Muscle of leg (tissue), 11 donors: ENCODE measurements around the gene RNF112. TPM values are rescaled to one million over a fixed set of nuclear protein-coding genes. Genes with fewer than 3 reads are reported as not detected.

Experiments
- DNase-seq: peaks from one replicate; pipeline ENCODE4 v3.0.0; 2013
- H3K27ac ChIP-seq: one replicate; pipeline ENCODE4 v1.5.1; 2013; ENCODE audit warnings: mild to moderate bottlenecking, low read length, control low read depth
- H3K27me3 ChIP-seq: one replicate; pipeline ENCODE4 v1.6.1; 2013; ENCODE audit warnings: low read length; ENCODE audit not compliant: control insufficient read depth, insufficient read depth
- H3K36me3 ChIP-seq: one replicate; pipeline ENCODE4 v1.6.1; 2013; ENCODE audit warnings: low read length; ENCODE audit not compliant: control insufficient read depth, insufficient read depth
- H3K4me1 ChIP-seq: one replicate; pipeline ENCODE4 v1.6.1; 2013; ENCODE audit warnings: low read length; ENCODE audit not compliant: control insufficient read depth, insufficient read depth
- H3K4me3 ChIP-seq: one replicate; pipeline ENCODE4 v1.5.1; 2013; ENCODE audit warnings: low read length, control low read depth
- H3K9me3 ChIP-seq: replicated peaks from 2 replicates; pipeline ENCODE4 v1.6.1; 2013; ENCODE audit warnings: low read depth, low read length; ENCODE audit not compliant: control insufficient read depth
- WGBS: methylation state at CpG from one replicate; pipeline ENCODE4 v1.1.5; 2013; ENCODE audit warnings: missing lambda C conversion rate; ENCODE audit not compliant: insufficient coverage; 5-methylcytosine and 5-hydroxymethylcytosine counted together
- polyA plus RNA-seq, 8 donors: library from polyadenylated mRNA; unstranded; fragments of 120-200 nt; gene quantifications; one replicate each; pipeline versions ENCODE4 v1.2.1 to v1.2.3, GENCODE V29; 2013; ENCODE audit warnings: inconsistent platforms in 1 of 8, low replicate concordance in 1 of 8; ENCODE audit not compliant: insufficient read length in 8 of 8, insufficient read depth in 1 of 8
- total RNA-seq: library from RNA; stranded (reverse); fragments of 120-200 nt; gene quantifications from one replicate; pipeline ENCODE4 v1.2.4, GENCODE V29; 2013

Gene RNF112
- total and polyA plus RNA-seq, 9 donors: 2.8 to 5.4 (median 4.1) TPM

- H3K4me1 ChIP-seq: peaks cover 13% of the 10 kb centered on the region
- H3K27me3 ChIP-seq: no peaks in the 10 kb centered on the region
- DNase-seq: peak; percentile 6
- no peaks in the 10 kb centered on the region for H3K9me3 ChIP-seq
- no peak overlapping the region for H3K4me3 ChIP-seq
- WGBS: 87% methylated on average over 4 of the region's 8 CpGs
- H3K36me3 ChIP-seq: no peaks in the 10 kb centered on the region
- H3K27ac ChIP-seq: no peak overlapping the region
Observed at GRCh38 chr17:19372866-19373504, 38.0 kb upstream of the RNF112 start.

GRCh38 chr17:19374136-19374535, 36.9 kb upstream of the RNF112 start:
- 95% methylated on average over 2 of the region's 5 CpGs for whole genome bisulfite sequencing

DNA sequence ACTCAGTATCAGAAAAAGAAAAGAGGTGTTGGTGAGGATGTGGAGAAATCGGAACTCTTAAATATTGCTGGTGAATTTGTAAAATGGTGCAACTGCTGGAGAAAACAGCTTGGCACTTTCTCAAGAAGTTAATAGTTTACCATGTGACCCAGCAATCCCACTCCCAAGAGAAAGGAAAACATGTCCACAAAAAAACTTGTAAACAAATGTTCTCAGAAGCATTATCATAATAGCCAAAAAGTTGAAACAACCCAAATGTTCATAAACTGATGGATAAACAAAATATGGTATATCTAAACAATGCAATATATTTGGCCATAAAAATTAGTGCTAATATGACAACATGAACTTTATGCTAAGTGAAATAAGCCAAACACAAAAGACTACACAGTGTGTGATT, 35.3 kb upstream of the RNF112 start:
- Histone ChIP-seq H3K4me1 (peaks cover 19% of the 10 kb centered on the region), H3K9me3 (no peaks in the 10 kb centered on the region), H3K4me3 (no peak overlapping the region), H3K36me3 (peaks cover 16% of the 10 kb centered on the region), H3K27ac (no peak overlapping the region), H3K27me3 (no peaks in the 10 kb centered on the region)
- no CpG with 5 or more reads among the region's 1 CpG for WGBS
- no peak for DNase-seq

More at GRCh38 chr17:19374136-19374535, 36.9 kb upstream of the RNF112 start:
- Histone ChIP-seq H3K4me3 (no peak overlapping the region), H3K9me3 (no peaks in the 10 kb centered on the region), H3K27me3 (no peaks in the 10 kb centered on the region), H3K4me1 (peaks cover 17% of the 10 kb centered on the region), H3K36me3 (peaks cover under 1% of the 10 kb centered on the region), H3K27ac (no peak overlapping the region)
- DNase-seq: no peak

- DNase-seq: no peak
- Histone ChIP-seq H3K4me3 (peak overlapping the region; percentile 74), H3K4me1 (peaks cover 19% of the 10 kb centered on the region), H3K27ac (peak overlapping the region; percentile 100), H3K27me3 (no peaks in the 10 kb centered on the region), H3K36me3 (peaks cover 27% of the 10 kb centered on the region), H3K9me3 (no peaks in the 10 kb centered on the region)
- WGBS: no CpG with 5 or more reads among the region's 2 CpGs
Observed at GRCh38 chr17:19376811-19377210, 34.2 kb upstream of the RNF112 start.

GRCh38 chr17:19377602-19378415, 33.2 kb upstream of the RNF112 start:
- peak overlapping the region; percentile 100 for H3K27ac ChIP-seq
- H3K4me1 ChIP-seq: peaks cover 26% of the 10 kb centered on the region
- H3K36me3 ChIP-seq: peaks cover 37% of the 10 kb centered on the region
- DNase-seq: peak; percentile 100
- no peaks in the 10 kb centered on the region for H3K27me3 ChIP-seq
- WGBS: under 1% methylated on average over 65 of the region's 67 CpGs
- peak overlapping the region; percentile 94 for H3K4me3 ChIP-seq
- H3K9me3 ChIP-seq: no peaks in the 10 kb centered on the region

DNA sequence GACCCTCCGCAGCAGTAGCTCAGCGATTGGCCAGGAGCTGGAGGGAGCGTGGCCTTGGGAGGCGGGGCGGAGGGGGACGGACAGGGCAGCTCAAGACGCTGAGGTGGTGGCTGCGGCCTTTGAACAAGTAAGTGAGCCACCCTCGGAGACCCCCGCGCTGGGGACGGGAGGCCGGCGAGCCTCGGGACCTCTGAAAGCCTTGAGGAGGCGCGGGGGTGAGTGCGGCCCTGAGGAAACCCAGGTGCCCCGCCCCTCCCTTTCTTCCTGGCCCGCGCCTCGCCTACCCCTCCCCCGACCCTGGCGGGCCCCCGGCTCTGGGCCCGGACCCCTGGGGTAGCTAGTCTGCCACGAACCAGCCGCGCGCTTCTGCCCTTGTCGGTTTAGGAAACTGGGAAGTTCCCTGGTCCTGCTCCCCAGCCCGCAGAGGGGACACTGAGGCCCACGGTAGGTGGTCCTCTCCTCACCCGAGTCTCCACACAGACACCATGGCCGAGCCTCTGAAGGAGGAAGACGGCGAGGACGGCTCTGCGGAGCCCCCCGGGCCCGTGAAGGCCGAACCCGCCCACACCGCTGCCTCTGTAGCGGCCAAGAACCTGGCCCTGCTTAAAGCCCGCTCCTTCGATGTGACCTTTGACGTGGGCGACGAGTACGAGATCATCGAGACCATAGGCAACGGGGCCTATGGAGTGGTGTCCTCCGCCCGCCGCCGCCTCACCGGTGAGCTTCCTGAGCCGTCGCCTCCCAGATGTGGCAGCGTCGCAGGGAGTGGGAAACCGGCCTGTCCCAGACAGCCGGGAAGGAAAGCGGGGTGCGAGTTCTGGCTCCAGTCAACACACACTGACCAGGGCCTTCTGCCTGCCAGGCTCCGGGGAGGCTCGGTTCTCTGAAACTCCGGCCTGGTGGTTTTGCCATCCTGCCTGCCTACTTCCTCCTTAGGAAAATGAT, 32.3 kb upstream of the RNF112 start, which contains the start of gene MAPK7:
Gene MAPK7 (plus strand): TSS at position 83 of the 945 bp plus-strand sequence. CDS start 403 bp downstream, at position 486.
- Histone ChIP-seq H3K4me1 (peaks cover 35% of the 10 kb centered on the region), H3K27me3 (no peaks in the 10 kb centered on the region), H3K9me3 (no peaks in the 10 kb centered on the region), H3K27ac (peak within 1 kb of the TSS; percentile 100), H3K36me3 (peaks cover 46% of the 10 kb centered on the region), H3K4me3 (peak within 1 kb of the TSS; percentile 94)
- WGBS: 1% methylated on average over 64 of the region's 69 CpGs
- DNase-seq: peak; percentile 41

DNA sequence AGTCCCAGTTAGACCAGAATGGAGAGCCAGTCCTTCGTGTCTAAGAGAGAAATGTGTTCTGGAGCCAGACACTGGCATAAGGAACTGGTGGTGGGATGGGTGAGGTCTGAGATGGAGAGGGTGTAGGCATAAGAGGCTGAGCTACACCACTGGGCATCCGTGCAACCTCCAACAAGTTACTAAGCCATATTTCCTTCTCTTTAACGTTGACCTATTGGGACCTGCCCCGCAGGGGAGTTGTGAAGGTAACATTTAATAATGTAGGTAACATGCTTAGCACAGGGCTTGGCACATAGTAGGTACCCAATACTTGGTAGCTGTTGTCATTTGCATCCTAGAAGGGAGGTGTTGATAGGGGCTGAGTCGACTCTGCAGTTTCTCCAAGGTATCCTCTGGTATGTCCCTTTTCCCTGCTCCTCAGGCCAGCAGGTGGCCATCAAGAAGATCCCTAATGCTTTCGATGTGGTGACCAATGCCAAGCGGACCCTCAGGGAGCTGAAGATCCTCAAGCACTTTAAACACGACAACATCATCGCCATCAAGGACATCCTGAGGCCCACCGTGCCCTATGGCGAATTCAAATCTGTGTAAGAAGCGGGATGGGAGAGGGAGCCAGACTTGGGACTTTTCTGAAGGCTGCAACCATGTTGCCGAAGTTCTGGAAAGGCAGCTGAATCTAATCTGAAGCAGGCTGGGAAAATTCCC, 31.5 kb upstream of the RNF112 start:
- peak overlapping the region; percentile 93 for H3K27ac ChIP-seq
- H3K4me1 ChIP-seq: peaks cover 43% of the 10 kb centered on the region
- DNase-seq: no peak
- peaks cover 54% of the 10 kb centered on the region for H3K36me3 ChIP-seq
- H3K4me3 ChIP-seq: peak overlapping the region; percentile 94
- H3K27me3 ChIP-seq: no peaks in the 10 kb centered on the region
- no peaks in the 10 kb centered on the region for H3K9me3 ChIP-seq
- 69% methylated on average over 5 of the region's 13 CpGs for WGBS

- H3K27ac ChIP-seq: no peak overlapping the region
- peaks cover 55% of the 10 kb centered on the region for H3K4me1 ChIP-seq
- no peak for DNase-seq
- no peaks in the 10 kb centered on the region for H3K9me3 ChIP-seq
- H3K4me3 ChIP-seq: no peak overlapping the region
- whole genome bisulfite sequencing: 89% methylated on average over 26 of the region's 29 CpGs
- peaks cover 66% of the 10 kb centered on the region for H3K36me3 ChIP-seq
- H3K27me3 ChIP-seq: no peaks in the 10 kb centered on the region
Observed at GRCh38 chr17:19380481-19381301, 30.3 kb upstream of the RNF112 start.

- 83% methylated on average over 3 of the region's 7 CpGs for WGBS
- no peak for DNase-seq
- Histone ChIP-seq H3K4me1 (peaks cover 58% of the 10 kb centered on the region), H3K36me3 (peaks cover 66% of the 10 kb centered on the region), H3K4me3 (no peak overlapping the region), H3K27me3 (no peaks in the 10 kb centered on the region), H3K27ac (no peak overlapping the region), H3K9me3 (no peaks in the 10 kb centered on the region)
Observed at GRCh38 chr17:19381361-19381740, 29.7 kb upstream of the RNF112 start.
